Thymus (tissue), 11 donors: ENCODE results near the gene ERP44. TPM values are rescaled to one million over a fixed set of nuclear protein-coding genes. Genes with fewer than 3 reads are reported as not detected.
"Not testable (repeated sequence)": the region's sequence is repeated elsewhere in the genome, so short reads cannot be mapped to it uniquely, and the experiment has no call there.

Experiments
- DNase-seq, 9 donors: peaks; one replicate each; pipeline ENCODE4 v3.0.0-alpha.2; 2013; ENCODE audit warnings: low spot score in 9 of 9, low read depth in 6 of 9, missing footprints in 1 of 9
- H3K27ac ChIP-seq, 2 donors: one replicate each; pipeline ENCODE4 v1.5.1; 2013; ENCODE audit warnings: control low read depth in 1 of 2, low read depth in 1 of 2, low read length in 1 of 2, mild to moderate bottlenecking in 1 of 2, moderate library complexity in 1 of 2
- H3K27me3 ChIP-seq, 2 donors: one replicate each; pipeline ENCODE4 v1.5.1; 2013; ENCODE audit warnings: low read length in 1 of 2; ENCODE audit not compliant: control insufficient read depth in 2 of 2, insufficient read depth in 1 of 2
- H3K36me3 ChIP-seq, 2 donors: one replicate each; pipeline ENCODE4 v1.5.1; 2013; ENCODE audit warnings: low read length in 1 of 2, mild to moderate bottlenecking in 1 of 2, moderate library complexity in 1 of 2; ENCODE audit not compliant: control insufficient read depth in 2 of 2, insufficient read depth in 2 of 2
- H3K4me1 ChIP-seq, 2 donors: one replicate each; pipeline ENCODE4 v1.5.1; 2013; ENCODE audit warnings: low read length in 2 of 2; ENCODE audit not compliant: control insufficient read depth in 2 of 2, insufficient read depth in 2 of 2
- H3K4me3 ChIP-seq, 2 donors: one replicate each; pipeline ENCODE4 v1.5.1; 2013; ENCODE audit warnings: low read length in 2 of 2, control low read depth in 1 of 2, mild to moderate bottlenecking in 1 of 2
- H3K9me3 ChIP-seq, 2 donors: one replicate each; pipeline ENCODE4 v1.5.1; 2013; ENCODE audit warnings: low read length in 1 of 2, mild to moderate bottlenecking in 1 of 2; ENCODE audit not compliant: control insufficient read depth in 2 of 2, insufficient read depth in 1 of 2
- WGBS: extraction: QIAGEN DNeasy Blood & Tissue Kit; methylation state at CpG from one replicate; pipeline ENCODE4 v1.1.7; 2013; 5-methylcytosine and 5-hydroxymethylcytosine counted together
- polyA plus RNA-seq: library from polyadenylated mRNA; stranded (reverse); fragments of 200-250 nt; gene quantifications from one replicate; pipeline ENCODE4 v1.2.3, GENCODE V29; 2013
- total RNA-seq: library from RNA; stranded (reverse); fragments of 120-200 nt; gene quantifications from one replicate; pipeline ENCODE4 v1.2.4, GENCODE V29; 2013
- donor health status: healthy.

ERP44 gene
- total and polyA plus RNA-seq, 2 donors: 13.7 to 18.2 TPM

DNA sequence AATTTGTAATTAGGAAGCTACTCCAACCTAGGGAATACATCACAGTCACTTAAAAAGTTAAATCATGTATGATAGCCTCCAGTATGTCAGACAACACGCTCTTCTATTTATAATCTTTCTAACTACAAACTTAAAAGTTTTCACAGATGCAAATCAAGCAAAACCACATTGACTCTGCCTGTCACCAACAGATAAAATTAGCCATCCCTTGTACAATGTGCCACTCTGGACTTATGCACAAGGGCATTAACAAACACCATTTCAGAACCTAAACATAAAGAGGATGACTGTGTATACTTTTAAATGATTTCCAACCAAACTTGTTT is 14.7 kb downstream of the ERP44 start:
- no peak for DNase-seq
- WGBS: 60% methylated on average over 1 of the region's 1 CpG
- H3K4me3 ChIP-seq: no peak overlapping the region
- H3K27me3 ChIP-seq: no peaks in the 10 kb centered on the region
- no peak overlapping the region for H3K27ac ChIP-seq
- no peaks in the 10 kb centered on the region for H3K9me3 ChIP-seq
- peaks cover 0 to 2% of the 10 kb centered on the region in 2 donors for H3K4me1 ChIP-seq
- H3K36me3 ChIP-seq: no peaks in the 10 kb centered on the region

DNA sequence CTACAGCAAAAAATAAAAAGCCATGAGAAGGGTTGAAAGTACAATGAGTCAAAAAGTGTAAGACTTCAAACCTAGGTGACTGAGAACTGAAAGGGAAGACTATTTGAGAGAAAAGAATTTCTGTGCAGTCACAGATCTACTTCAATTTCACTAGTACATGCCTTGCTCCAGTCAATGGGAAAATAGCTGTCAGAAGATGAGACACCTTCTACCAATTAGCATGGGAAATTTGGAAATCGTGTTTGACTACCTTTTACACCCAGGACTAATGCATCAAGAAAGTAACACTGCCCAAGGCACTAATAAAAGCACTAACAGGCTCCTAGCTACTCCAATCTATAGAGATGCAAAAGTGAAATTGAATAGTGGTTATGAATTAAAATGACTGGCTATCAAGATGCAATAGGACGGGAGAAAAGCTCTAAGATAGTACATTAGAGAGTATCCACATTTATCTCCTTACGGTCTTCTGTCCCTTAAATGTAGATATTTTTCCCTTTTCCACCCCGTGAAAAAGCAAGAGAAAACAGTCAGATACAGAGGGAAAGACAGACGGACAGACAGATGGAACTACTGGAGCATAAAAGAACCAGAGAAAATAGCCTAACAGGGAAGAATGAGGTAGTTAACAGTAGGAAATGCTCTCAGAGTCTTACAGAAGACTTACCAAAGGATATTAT is 15.2 kb downstream of the ERP44 start:
- H3K4me3 ChIP-seq: no peak overlapping the region
- no peak for DNase-seq
- no peaks in the 10 kb centered on the region for H3K9me3 ChIP-seq
- WGBS: 91% methylated on average over 5 of the region's 5 CpGs
- no peaks in the 10 kb centered on the region for H3K27me3 ChIP-seq
- H3K36me3 ChIP-seq: no peaks in the 10 kb centered on the region
- H3K4me1 ChIP-seq: peaks cover 0 to 2% of the 10 kb centered on the region in 2 donors
- H3K27ac ChIP-seq: no peak overlapping the region

- H3K27ac ChIP-seq: no peak overlapping the region
- peaks cover 0 to 2% of the 10 kb centered on the region in 2 donors for H3K4me1 ChIP-seq
- H3K27me3 ChIP-seq: no peaks in the 10 kb centered on the region
- no peaks in the 10 kb centered on the region for H3K36me3 ChIP-seq
- H3K9me3 ChIP-seq: no peaks in the 10 kb centered on the region
- H3K4me3 ChIP-seq: no peak overlapping the region
- no peak for DNase-seq
Measured at GRCh38 chr9:100082782-100083181, 16.0 kb downstream of the ERP44 start.

DNA sequence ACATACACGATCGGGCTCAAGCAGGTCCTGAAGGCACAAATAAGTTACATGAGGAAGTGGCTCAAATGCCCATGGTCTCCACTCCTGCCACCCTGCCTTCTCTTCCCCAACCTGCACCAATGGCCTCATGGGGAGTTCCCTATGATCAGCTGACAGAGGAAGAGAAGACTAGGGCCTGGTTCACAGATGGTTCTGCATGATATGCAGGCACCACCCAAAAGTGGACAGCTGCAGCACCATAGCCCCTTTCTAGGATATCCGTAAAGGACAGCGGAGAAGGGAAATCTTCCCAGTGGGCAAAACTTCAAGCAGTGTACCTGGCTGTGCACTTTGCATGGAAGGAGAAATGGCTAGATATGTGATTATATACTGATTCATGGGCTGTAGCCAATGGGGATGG is 22.5 kb downstream of the ERP44 start:
- H3K9me3 ChIP-seq, H3K4me1 ChIP-seq, H3K27me3 ChIP-seq, H3K4me3 ChIP-seq, H3K36me3 ChIP-seq, DNase-seq, H3K27ac ChIP-seq: not testable (repeated sequence)
- 98% methylated on average over 4 of the region's 4 CpGs for WGBS

GRCh38 chr9:100074989-100075388 is 23.8 kb downstream of the ERP44 start:
- WGBS: 96% methylated on average over 6 of the region's 6 CpGs
- H3K36me3 ChIP-seq: no peaks in the 10 kb centered on the region
- no peaks in the 10 kb centered on the region for H3K4me1 ChIP-seq
- no peak overlapping the region for H3K27ac ChIP-seq
- H3K4me3 ChIP-seq: no peak overlapping the region
- no peak for DNase-seq
- H3K9me3 ChIP-seq: no peaks in the 10 kb centered on the region
- H3K27me3 ChIP-seq: no peaks in the 10 kb centered on the region

GRCh38 chr9:100074093-100074492 is 24.7 kb downstream of the ERP44 start:
- H3K4me1 ChIP-seq: no peaks in the 10 kb centered on the region

DNA sequence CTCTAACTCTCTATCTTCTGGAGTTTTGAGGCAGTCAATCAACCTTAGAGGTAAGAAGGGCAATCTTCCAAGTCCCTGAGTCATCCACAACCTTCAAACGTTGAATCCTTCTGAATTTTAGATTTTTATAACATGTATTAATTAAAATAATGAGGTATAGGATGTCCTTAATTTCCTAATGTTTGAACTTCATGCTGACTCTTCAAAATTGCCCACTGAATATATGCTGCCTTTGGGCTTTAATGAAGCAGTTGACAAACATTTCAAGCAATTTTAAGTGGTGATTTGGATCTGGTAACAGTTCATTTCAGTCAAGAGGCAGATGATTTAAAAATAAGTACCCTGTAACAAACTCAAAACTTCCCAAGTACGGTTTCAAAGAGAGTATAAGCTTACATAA is 26.0 kb downstream of the ERP44 start:
- Histone ChIP-seq H3K9me3 (no peaks in the 10 kb centered on the region), H3K27me3 (no peaks in the 10 kb centered on the region), H3K36me3 (no peaks in the 10 kb centered on the region), H3K27ac (no peak overlapping the region), H3K4me3 (no peak overlapping the region), H3K4me1 (no peaks in the 10 kb centered on the region)
- 92% methylated on average over 2 of the region's 2 CpGs for WGBS
- DNase-seq: no peak

More at GRCh38 chr9:100074093-100074492, 24.7 kb downstream of the ERP44 start:
- Histone ChIP-seq H3K4me3 (no peak overlapping the region), H3K27ac (no peak overlapping the region), H3K9me3 (no peaks in the 10 kb centered on the region), H3K36me3 (no peaks in the 10 kb centered on the region), H3K27me3 (no peaks in the 10 kb centered on the region)
- DNase-seq: no peak
- 97% methylated on average over 6 of the region's 6 CpGs for WGBS

GRCh38 chr9:100071271-100071670 is 27.5 kb downstream of the ERP44 start:
- no peak overlapping the region for H3K4me3 ChIP-seq
- no peaks in the 10 kb centered on the region for H3K27me3 ChIP-seq
- no peaks in the 10 kb centered on the region for H3K9me3 ChIP-seq
- no peak overlapping the region for H3K27ac ChIP-seq
- no peaks in the 10 kb centered on the region for H3K4me1 ChIP-seq
- no peaks in the 10 kb centered on the region for H3K36me3 ChIP-seq
- WGBS: over 99% methylated on average over 2 of the region's 2 CpGs
- no peak for DNase-seq

DNA sequence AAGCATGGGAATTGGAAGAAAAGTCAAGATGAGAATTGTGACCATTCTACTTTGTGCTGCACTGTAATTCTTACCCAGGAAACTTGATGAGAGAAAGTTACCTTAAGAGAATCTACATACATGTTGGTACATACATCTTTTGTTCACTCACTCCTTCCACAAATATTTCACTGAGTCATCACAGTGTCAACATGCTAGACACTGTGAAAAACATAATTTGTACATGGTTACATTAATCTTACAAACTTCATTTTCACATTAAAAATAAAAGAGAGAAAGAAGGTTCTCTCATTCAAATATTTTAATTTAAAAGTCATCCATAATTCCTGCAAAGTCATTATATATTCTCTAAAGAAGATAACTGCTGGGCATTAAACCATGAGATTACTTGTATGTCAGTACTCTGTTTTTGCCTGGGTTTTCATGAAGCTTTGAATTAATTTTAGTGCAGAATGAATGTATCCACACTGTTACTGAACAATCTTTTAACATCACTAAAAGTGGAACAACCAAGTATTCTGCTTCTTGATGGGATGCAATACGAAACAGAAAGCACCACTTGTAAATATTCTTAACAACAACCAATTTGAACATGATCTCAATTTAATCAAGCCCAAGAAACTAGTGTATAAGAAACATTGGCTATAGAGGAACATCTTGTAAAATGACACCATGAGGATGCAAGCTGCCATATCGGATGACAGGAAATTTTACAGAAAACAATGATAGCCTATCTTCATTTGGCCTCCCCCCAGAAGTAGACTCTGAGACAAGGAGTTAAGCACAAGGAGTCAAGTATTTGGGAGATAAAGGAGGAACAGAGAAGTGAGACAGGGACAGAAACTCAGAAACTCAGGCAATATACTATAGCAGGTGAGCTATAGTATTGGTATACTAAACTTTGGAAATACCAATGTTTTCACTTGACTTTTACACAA is 28.4 kb downstream of the ERP44 start:
- H3K4me1 ChIP-seq: no peaks in the 10 kb centered on the region
- 94% methylated on average over 2 of the region's 2 CpGs for WGBS
- H3K27ac ChIP-seq: no peak overlapping the region
- no peak for DNase-seq
- H3K4me3 ChIP-seq: no peak overlapping the region
- H3K36me3 ChIP-seq: no peaks in the 10 kb centered on the region
- no peaks in the 10 kb centered on the region for H3K9me3 ChIP-seq
- H3K27me3 ChIP-seq: no peaks in the 10 kb centered on the region
